Esophagus muscularis mucosa (tissue), 3 donors: ENCODE data around the gene SLFN5.

Experiments
- POLR2A ChIP-seq: fragments of 450-650 bp; IDR thresholded peaks from one replicate; pipeline ENCODE4 v1.6.1; 2017; ENCODE audit warnings: antibody characterized with exemption, moderate library complexity, mild to moderate bottlenecking, low read depth
- TF ChIP-seq, protein P1 (sequence below), 3 experiments: fragments of 200-600 bp in 2 of 3; fragments of 450-650 bp in 1 of 3; sonication (generic) in 2 of 3; IDR thresholded peaks; one replicate each; pipeline ENCODE4 v1.5.1; 2017 to 2019; ENCODE audit warnings: antibody characterized with exemption in 3 of 3, mild to moderate bottlenecking in 2 of 3, moderate library complexity in 1 of 3

DNA sequence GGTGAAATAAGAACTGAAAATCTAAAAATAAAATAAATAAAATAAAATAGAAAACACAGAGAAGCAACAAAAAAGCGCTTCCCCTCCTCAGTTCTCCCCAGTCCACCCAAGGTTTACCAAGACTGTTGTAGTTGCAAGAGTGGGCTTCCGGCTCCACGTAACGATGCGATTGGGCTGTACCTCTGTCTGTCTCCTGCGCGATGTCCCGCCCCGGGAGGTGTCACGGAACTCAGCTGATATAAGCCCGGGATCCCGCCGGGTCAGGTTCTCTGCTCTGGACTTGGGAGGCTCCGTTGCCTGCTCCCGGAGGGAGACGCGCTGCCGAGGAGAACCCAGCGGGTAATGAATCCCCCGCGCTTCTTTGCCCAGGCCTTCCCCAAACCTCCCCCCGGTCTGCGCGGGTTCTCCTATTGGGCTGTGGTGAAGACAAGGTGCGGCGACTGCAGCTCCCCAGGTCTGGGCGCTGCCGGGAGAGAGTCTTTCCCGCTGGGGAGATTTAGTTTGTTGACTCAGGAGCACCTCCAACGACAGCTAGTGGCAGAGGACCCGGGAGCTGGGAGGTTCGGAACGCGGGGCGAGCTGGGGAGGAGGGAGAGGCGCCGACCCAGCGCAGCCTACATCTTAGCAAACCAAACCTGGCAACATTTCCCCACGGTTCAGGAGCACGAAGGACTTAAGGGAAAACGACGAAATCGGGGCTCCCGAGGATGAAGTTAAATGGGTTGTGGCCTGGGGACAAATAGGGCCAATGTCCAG lies at the start of gene SLFN5:
- TF ChIP-seq, protein P1, sequence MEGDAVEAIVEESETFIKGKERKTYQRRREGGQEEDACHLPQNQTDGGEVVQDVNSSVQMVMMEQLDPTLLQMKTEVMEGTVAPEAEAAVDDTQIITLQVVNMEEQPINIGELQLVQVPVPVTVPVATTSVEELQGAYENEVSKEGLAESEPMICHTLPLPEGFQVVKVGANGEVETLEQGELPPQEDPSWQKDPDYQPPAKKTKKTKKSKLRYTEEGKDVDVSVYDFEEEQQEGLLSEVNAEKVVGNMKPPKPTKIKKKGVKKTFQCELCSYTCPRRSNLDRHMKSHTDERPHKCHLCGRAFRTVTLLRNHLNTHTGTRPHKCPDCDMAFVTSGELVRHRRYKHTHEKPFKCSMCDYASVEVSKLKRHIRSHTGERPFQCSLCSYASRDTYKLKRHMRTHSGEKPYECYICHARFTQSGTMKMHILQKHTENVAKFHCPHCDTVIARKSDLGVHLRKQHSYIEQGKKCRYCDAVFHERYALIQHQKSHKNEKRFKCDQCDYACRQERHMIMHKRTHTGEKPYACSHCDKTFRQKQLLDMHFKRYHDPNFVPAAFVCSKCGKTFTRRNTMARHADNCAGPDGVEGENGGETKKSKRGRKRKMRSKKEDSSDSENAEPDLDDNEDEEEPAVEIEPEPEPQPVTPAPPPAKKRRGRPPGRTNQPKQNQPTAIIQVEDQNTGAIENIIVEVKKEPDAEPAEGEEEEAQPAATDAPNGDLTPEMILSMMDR (IDR thresholded peaks at IDR 0.05) = no peak
- peak; percentile 98 for TF ChIP-seq POLR2A
